ENCODE results near the gene SPTSSB. TPM values are rescaled to one million over a fixed set of nuclear protein-coding genes. Genes with fewer than 3 reads are reported as not detected.

SPTSSB gene
- total and polyA plus RNA-seq, 7 donors = 0.09 to 6.0 (median 0.46) TPM; not detected in 4

DNA sequence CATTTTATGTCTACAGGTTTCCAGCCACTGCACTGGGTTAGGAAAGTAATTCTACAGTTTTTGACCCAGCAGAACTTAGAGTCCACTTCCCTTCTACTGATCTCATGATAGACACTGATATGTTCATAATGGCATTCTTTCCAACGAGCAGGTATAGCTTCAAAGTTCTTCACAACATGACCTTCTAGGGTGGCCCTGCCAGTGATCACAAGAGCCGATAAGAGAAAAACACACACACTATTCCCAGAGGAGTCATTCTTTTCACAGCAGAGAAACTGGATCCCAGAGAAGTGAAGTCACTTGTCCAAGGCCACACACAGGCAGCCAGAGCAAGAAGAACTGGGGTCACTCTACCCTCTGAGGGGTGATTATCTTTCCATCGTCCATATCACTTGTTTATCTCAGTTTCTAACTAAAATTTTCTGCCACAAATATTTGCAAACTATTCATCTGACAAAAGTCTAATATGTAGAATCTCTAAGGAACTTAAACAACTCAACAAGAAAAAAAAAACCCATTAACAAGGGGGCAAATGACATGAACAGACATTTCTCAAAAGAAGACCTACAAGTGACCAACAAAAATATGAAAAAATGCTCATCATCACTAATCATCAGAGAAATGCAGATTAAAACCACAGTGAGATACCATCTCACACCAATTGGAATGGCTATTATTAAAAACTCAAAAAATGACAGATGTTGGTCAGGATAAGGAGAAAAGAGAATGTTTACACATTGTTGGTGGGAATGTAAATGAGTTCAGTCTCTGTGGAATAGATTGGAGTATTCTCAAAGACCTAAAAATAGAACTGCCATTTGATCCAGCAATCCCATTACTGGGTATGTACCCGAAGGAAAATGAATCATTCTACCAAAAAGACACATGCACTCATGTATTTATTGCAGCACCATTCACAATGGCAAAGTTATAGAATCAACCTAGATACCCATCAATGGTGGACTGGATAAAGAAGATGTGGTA lies 31.5 kb downstream of the SPTSSB start:
- intact Hi-C loops (cut with DNase I) = no loop called here
- no peak for TF ChIP-seq EP300 (IDR thresholded peaks at IDR 0.05)
- no peak for TF ChIP-seq POLR2AphosphoS5 (IDR thresholded peaks at IDR 0.05)
- TF ChIP-seq, protein P1, sequence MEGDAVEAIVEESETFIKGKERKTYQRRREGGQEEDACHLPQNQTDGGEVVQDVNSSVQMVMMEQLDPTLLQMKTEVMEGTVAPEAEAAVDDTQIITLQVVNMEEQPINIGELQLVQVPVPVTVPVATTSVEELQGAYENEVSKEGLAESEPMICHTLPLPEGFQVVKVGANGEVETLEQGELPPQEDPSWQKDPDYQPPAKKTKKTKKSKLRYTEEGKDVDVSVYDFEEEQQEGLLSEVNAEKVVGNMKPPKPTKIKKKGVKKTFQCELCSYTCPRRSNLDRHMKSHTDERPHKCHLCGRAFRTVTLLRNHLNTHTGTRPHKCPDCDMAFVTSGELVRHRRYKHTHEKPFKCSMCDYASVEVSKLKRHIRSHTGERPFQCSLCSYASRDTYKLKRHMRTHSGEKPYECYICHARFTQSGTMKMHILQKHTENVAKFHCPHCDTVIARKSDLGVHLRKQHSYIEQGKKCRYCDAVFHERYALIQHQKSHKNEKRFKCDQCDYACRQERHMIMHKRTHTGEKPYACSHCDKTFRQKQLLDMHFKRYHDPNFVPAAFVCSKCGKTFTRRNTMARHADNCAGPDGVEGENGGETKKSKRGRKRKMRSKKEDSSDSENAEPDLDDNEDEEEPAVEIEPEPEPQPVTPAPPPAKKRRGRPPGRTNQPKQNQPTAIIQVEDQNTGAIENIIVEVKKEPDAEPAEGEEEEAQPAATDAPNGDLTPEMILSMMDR (IDR thresholded peaks at IDR 0.05) = no peak
- no peak for TF ChIP-seq POLR2A (IDR thresholded peaks at IDR 0.05)
- no peak for DNase-seq
- Histone ChIP-seq H3K36me3 (no peaks in the 10 kb centered on the region), H3K27me3 (no peaks in the 10 kb centered on the region), H3K27ac (no peak overlapping the region), H3K4me3 (no peak overlapping the region), H3K4me1 (no peaks in the 10 kb centered on the region), H3K9me3 (no peaks in the 10 kb centered on the region)
- WGBS, 2 donors = 51 to 71% methylated on average over 4 of the region's 4 CpGs

DNA sequence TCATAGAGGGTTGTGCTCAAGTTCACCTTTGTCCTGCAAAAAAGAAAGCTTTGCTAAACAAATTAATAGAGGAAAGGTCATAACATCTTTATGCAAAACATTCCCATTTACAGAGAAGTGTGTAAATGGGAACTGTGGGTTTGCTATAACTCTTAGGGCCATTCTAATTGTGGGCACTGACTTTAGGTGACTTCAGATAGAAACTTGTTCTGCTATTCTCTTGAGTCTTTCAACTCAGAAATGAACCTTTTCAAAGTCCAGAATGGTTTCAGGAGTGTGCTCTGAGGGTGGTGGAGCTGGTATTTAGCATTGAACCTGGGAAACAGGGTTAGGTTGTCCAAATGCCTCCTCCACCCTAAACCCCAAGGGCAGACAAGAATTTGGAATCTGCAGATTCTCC lies 34.0 kb downstream of the SPTSSB start:
- no peaks in the 10 kb centered on the region for H3K36me3 ChIP-seq
- no peaks in the 10 kb centered on the region for H3K27me3 ChIP-seq
- H3K27ac ChIP-seq = no peak overlapping the region
- H3K9me3 ChIP-seq = no peaks in the 10 kb centered on the region
- intact Hi-C loops (cut with DNase I) = no loop called here
- no peak for DNase-seq
- TF ChIP-seq EP300 (IDR thresholded peaks at IDR 0.05) (no peak), POLR2AphosphoS5 (IDR thresholded peaks at IDR 0.05) (no peak), POLR2A (IDR thresholded peaks at IDR 0.05) (no peak)
- TF ChIP-seq, protein P1 (IDR thresholded peaks at IDR 0.05) = no peak
- H3K4me1 ChIP-seq = no peaks in the 10 kb centered on the region
- H3K4me3 ChIP-seq = no peak overlapping the region

DNA sequence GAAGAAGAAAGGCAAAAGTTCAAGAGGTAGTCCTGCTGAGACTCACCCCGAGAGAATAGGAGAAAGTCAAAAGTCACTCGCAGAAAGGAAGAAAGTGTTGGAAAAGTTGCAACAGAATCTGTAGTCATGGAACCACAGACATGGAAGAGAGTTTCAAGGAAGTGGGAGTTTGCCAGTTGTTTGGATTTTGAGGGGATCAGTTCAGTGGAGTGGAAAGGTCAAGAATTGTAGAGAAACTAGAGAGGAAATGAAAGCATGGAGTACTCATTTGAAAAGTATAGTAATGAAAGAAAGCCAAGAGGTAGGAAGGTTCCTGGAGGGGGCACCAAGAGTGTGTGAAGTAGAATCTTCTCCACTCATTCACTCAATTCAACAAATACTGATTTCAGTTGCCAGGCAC lies 34.7 kb downstream of the SPTSSB start:
- H3K4me3 ChIP-seq = no peak overlapping the region
- TF ChIP-seq POLR2AphosphoS5 (IDR thresholded peaks at IDR 0.05) (no peak), EP300 (IDR thresholded peaks at IDR 0.05) (no peak), POLR2A (IDR thresholded peaks at IDR 0.05) (no peak)
- TF ChIP-seq, protein P1 (IDR thresholded peaks at IDR 0.05) = no peak
- WGBS, 2 donors = 76 to 87% methylated on average over 2 of the region's 2 CpGs
- intact Hi-C loops (cut with DNase I) = no loop called here
- no peak for DNase-seq
- H3K4me1 ChIP-seq = no peaks in the 10 kb centered on the region
- no peaks in the 10 kb centered on the region for H3K27me3 ChIP-seq
- H3K27ac ChIP-seq = no peak overlapping the region
- no peaks in the 10 kb centered on the region for H3K9me3 ChIP-seq
- no peaks in the 10 kb centered on the region for H3K36me3 ChIP-seq

DNA sequence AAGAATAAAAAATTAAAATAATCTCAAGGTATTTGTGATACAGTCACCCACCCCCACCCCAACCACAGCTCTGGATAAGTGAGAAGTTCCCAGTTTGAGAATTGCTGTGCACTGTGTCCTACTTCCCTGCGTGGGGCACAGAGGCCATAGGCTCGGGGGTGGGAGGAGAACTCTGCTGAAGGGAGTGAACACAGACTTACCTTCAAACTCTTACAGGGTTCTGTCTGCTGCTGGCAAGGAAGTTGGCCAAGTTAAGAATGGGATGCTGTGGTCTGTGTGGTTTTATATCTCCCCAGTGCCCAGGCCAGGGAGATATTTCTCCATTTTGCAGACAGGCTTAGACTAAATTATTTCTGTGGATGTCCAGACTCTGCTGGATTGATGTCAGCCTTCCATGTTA lies 37.6 kb downstream of the SPTSSB start:
- H3K27me3 ChIP-seq = no peaks in the 10 kb centered on the region
- 39 to 55% methylated on average over 2 of the region's 2 CpGs for WGBS, 2 donors
- no peak overlapping the region for H3K27ac ChIP-seq
- H3K4me1 ChIP-seq = no peaks in the 10 kb centered on the region
- no peaks in the 10 kb centered on the region for H3K9me3 ChIP-seq
- H3K36me3 ChIP-seq = no peaks in the 10 kb centered on the region
- intact Hi-C loops (cut with DNase I) = no loop called here
- no peak overlapping the region for H3K4me3 ChIP-seq
- DNase-seq = no peak
- TF ChIP-seq POLR2A (IDR thresholded peaks at IDR 0.05) = no peak
- TF ChIP-seq, protein P1 (IDR thresholded peaks at IDR 0.05) = no peak
- no peak for TF ChIP-seq POLR2AphosphoS5 (IDR thresholded peaks at IDR 0.05)
- no peak for TF ChIP-seq EP300 (IDR thresholded peaks at IDR 0.05)
